ENCODE results near the gene GPNMB.

Gene GPNMB

GRCh38 chr7:23268746-23269145 lies 22.2 kb downstream of the GPNMB start:
- no peak for DNase-seq (ENCODE audit: low read depth in 1 of 2, low spot score in 1 of 2)

- no peak for DNase-seq (ENCODE audit: low read depth in 1 of 2, low spot score in 1 of 2)
Measured at GRCh38 chr7:23272275-23272674, 25.7 kb downstream of the GPNMB start.

GRCh38 chr7:23273141-23273599 lies 26.6 kb downstream of the GPNMB start:
- peak; percentile 74 to 86 for DNase-seq (ENCODE audit: low read depth in 1 of 2, low spot score in 1 of 2)

GRCh38 chr7:23275912-23276311 lies 29.3 kb downstream of the GPNMB start:
- DNase-seq (ENCODE audit: low read depth in 1 of 2, low spot score in 1 of 2): no peak

- DNase-seq (ENCODE audit: low read depth in 1 of 2, low spot score in 1 of 2): no peak
Measured at GRCh38 chr7:23276376-23276775, 29.8 kb downstream of the GPNMB start.

- no peak for DNase-seq (ENCODE audit: low read depth in 1 of 2, low spot score in 1 of 2)
Measured at GRCh38 chr7:23276947-23277346, 30.4 kb downstream of the GPNMB start.

GRCh38 chr7:23277359-23277989 lies 30.9 kb downstream of the GPNMB start:
- DNase-seq (ENCODE audit: low read depth in 1 of 2, low spot score in 1 of 2): no peak

- no peak for DNase-seq (ENCODE audit: low read depth in 1 of 2, low spot score in 1 of 2)
Measured at GRCh38 chr7:23279819-23280525, 33.4 kb downstream of the GPNMB start.

GRCh38 chr7:23283086-23283485 lies 36.5 kb downstream of the GPNMB start:
- DNase-seq (ENCODE audit: low read depth in 1 of 2, low spot score in 1 of 2): no peak

GRCh38 chr7:23284871-23285270 lies 38.3 kb downstream of the GPNMB start:
- no peak for DNase-seq (ENCODE audit: low read depth in 1 of 2, low spot score in 1 of 2)

- no peak for DNase-seq (ENCODE audit: low read depth in 1 of 2, low spot score in 1 of 2)
Measured at GRCh38 chr7:23285657-23286646, 39.4 kb downstream of the GPNMB start.

- no peak for DNase-seq (ENCODE audit: low read depth in 1 of 2, low spot score in 1 of 2)
Measured at GRCh38 chr7:23287612-23288011, 41.0 kb downstream of the GPNMB start.

- no peak for DNase-seq (ENCODE audit: low read depth in 1 of 2, low spot score in 1 of 2)
Measured at GRCh38 chr7:23290993-23291392, 44.4 kb downstream of the GPNMB start.

GRCh38 chr7:23291957-23292560 lies 45.5 kb downstream of the GPNMB start:
- no peak for DNase-seq (ENCODE audit: low read depth in 1 of 2, low spot score in 1 of 2)

- DNase-seq (ENCODE audit: low read depth in 1 of 2, low spot score in 1 of 2): no peak
Measured at GRCh38 chr7:23292623-23293022, 46.0 kb downstream of the GPNMB start.

GRCh38 chr7:23293500-23294073 lies 47.0 kb downstream of the GPNMB start:
- no peak for DNase-seq (ENCODE audit: low read depth in 1 of 2, low spot score in 1 of 2)

GRCh38 chr7:23294549-23295400 lies 48.2 kb downstream of the GPNMB start:
- no peak for DNase-seq (ENCODE audit: low read depth in 1 of 2, low spot score in 1 of 2)

GRCh38 chr7:23295401-23295697 lies 48.8 kb downstream of the GPNMB start:
- no peak for DNase-seq (ENCODE audit: low read depth in 1 of 2, low spot score in 1 of 2)

GRCh38 chr7:23298141-23298881 lies 51.7 kb downstream of the GPNMB start:
- no peak for DNase-seq (ENCODE audit: low read depth in 1 of 2, low spot score in 1 of 2)
